PC-9 (cell line): Measurements from ENCODE around the gene TMEM59L. TPM values are rescaled to one million over a fixed set of nuclear protein-coding genes. Genes with fewer than 3 reads are reported as not detected.

ENCODE experiments used
- BruUV-seq: library from RNA; stranded (reverse); fragments of 400-500 nt; replicated peaks from 2 replicates; lab custom pipeline; 2021; lab: Mats Ljungman, UMichigan
- CTCF ChIA-PET: fragments of 300-600 bp; sonication (Branson Sonifier 250); formaldehyde crosslinking; loops from one replicate; lab custom pipeline; 2022; ENCODE audit warnings: antibody characterized with exemption; lab: Charles Lee
- POLR2A ChIA-PET: fragments of 300-600 bp; sonication (Branson Sonifier 250); formaldehyde crosslinking; loops from one replicate; lab custom pipeline; 2022; ENCODE audit warnings: antibody characterized with exemption; ENCODE audit not compliant: unreplicated experiment; lab: Charles Lee
- DNase-seq, 2 experiments: peaks; one replicate each; pipeline versions ENCODE4 v3.0.0 to v3.0.0-alpha.2; 2015 to 2022; ENCODE audit warnings: mixed read lengths in 1 of 2
- H2AFZ ChIP-seq: fragments of 200-600 bp; sonication (generic); 2 replicates; pipeline ENCODE4 v1.8.1; 2017; ENCODE audit warnings: antibody characterized with exemption
- H3F3A ChIP-seq: fragments of 200-600 bp; sonication (generic); 2 replicates; pipeline ENCODE4 v1.8.1; 2017; ENCODE audit warnings: antibody characterized with exemption, mild to moderate bottlenecking, low read depth; ENCODE audit not compliant: insufficient read depth
- H3K27ac ChIP-seq: fragments of 200-600 bp; sonication (generic); 2 replicates; pipeline ENCODE4 v1.6.1; 2016; ENCODE audit warnings: mixed run types
- H3K27me3 ChIP-seq: fragments of 200-600 bp; sonication (generic); 2 replicates; pipeline ENCODE4 v1.6.1; 2016; ENCODE audit warnings: low read depth, mixed run types; ENCODE audit not compliant: insufficient read depth
- H3K36me3 ChIP-seq: fragments of 200-600 bp; sonication (generic); 2 replicates; pipeline ENCODE4 v1.6.1; 2016; ENCODE audit warnings: low read depth, mixed run types
- H3K4me1 ChIP-seq: fragments of 200-600 bp; sonication (generic); replicated peaks from 2 replicates; pipeline ENCODE4 v1.6.1; 2016; ENCODE audit warnings: mixed run types; ENCODE audit not compliant: insufficient read depth
- H3K4me2 ChIP-seq: fragments of 200-600 bp; sonication (generic); 2 replicates; pipeline ENCODE4 v1.6.1; 2017; ENCODE audit warnings: mixed run types
- H3K4me3 ChIP-seq: fragments of 200-600 bp; sonication (generic); 2 replicates; pipeline ENCODE4 v1.6.1; 2016; ENCODE audit warnings: mixed run types
- H3K79me2 ChIP-seq: fragments of 200-600 bp; sonication (generic); 2 replicates; pipeline ENCODE4 v1.6.1; 2017; ENCODE audit warnings: low read depth, mixed run types
- H3K9me2 ChIP-seq: fragments of 200-600 bp; sonication (generic); 2 replicates; pipeline ENCODE4 v1.8.1; 2017; ENCODE audit warnings: mild to moderate bottlenecking; ENCODE audit not compliant: insufficient read depth
- H3K9me3 ChIP-seq: fragments of 200-600 bp; sonication (generic); 2 replicates; pipeline ENCODE4 v1.8.1; 2016; ENCODE audit warnings: low read depth; ENCODE audit not compliant: insufficient read depth
- H4K20me1 ChIP-seq: fragments of 200-600 bp; sonication (generic); 2 replicates; pipeline ENCODE4 v1.8.1; 2017; ENCODE audit not compliant: insufficient read depth
- EZH2 ChIP-seq: fragments of 200-600 bp; sonication (generic); IDR thresholded peaks from 2 replicates; pipeline ENCODE4 v1.8.0; 2017; ENCODE audit warnings: antibody characterized with exemption, low read depth
- intact Hi-C: fragments of 100-400 bp; cut with micrococcal nuclease; formaldehyde crosslinking; loops from one replicate; pipeline ENCODE4 v1.10.0; 2022; ENCODE audit not compliant: unreplicated experiment
- total RNA-seq: library from RNA; stranded (reverse); gene quantifications from 2 replicates; pipeline ENCODE4 v1.2.3, GENCODE V29; 2021
- TF ChIP-seq, protein P1 (sequence below): fragments of 200-600 bp; sonication (generic); conservative IDR thresholded peaks from 2 replicates; pipeline ENCODE4 v1.6.1; 2017; ENCODE audit warnings: mixed run types, antibody characterized with exemption, mild to moderate bottlenecking, moderate library complexity

TMEM59L gene
- total RNA-seq, 1 experiment from 2014 or later = 0.65 TPM

DNA sequence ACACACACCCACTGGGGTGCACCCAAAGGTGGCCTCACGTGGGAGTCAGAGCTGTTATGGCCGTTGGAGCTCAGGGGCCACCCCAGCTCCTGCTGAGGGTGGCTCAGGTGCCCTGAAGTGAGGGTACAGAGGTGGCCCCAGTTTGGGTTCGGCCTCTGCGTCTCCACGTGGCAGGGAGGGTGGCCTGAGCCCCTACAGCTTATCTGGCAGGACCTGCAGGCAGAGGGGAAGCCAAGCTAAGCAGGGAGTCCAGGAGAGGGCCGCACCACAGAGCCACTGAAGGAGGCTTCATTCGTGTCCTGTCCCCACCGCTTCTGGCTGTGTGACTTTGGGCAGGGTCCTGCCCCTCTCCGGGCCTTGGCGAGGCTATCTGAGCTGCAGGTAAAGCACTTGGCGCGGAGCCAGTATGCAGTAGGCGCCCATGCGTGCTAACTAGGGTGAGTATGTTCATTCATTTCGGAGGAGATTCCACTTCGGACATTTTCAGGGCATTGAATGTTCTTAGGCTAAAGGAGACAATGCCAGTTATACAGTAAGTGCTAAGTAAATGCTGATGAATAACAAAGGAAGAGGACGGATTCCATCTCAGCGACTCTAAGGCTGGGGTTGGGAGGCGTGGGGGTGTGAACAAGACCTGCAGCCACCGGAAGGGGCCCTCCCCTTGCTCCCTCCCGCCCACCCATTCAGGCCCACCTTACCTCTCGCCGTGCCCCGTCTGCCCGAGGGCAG, 19.1 kb upstream of the TMEM59L start:
- Histone ChIP-seq H3K9me3 (no peaks in the 10 kb centered on the region), H2AFZ (no peak overlapping the region), H3K79me2 (peaks cover 14% of the 10 kb centered on the region; the same call in 1 of the 2 replicates), H3F3A (peaks cover 49% of the 10 kb centered on the region; the same call in 1 of the 2 replicates), H4K20me1 (no peaks in the 10 kb centered on the region), H3K9me2 (no peaks in the 10 kb centered on the region), H3K4me3 (no peak overlapping the region), H3K27ac (no peak overlapping the region), H3K36me3 (no peaks in the 10 kb centered on the region; the same call in 1 of the 2 replicates), H3K4me2 (peak overlapping the region; percentile 80), H3K4me1 (peaks cover 13% of the 10 kb centered on the region; the same call in 1 of the 2 replicates), H3K27me3 (no peaks in the 10 kb centered on the region)
- TF ChIP-seq EZH2 = no peak
- TF ChIP-seq, protein P1, sequence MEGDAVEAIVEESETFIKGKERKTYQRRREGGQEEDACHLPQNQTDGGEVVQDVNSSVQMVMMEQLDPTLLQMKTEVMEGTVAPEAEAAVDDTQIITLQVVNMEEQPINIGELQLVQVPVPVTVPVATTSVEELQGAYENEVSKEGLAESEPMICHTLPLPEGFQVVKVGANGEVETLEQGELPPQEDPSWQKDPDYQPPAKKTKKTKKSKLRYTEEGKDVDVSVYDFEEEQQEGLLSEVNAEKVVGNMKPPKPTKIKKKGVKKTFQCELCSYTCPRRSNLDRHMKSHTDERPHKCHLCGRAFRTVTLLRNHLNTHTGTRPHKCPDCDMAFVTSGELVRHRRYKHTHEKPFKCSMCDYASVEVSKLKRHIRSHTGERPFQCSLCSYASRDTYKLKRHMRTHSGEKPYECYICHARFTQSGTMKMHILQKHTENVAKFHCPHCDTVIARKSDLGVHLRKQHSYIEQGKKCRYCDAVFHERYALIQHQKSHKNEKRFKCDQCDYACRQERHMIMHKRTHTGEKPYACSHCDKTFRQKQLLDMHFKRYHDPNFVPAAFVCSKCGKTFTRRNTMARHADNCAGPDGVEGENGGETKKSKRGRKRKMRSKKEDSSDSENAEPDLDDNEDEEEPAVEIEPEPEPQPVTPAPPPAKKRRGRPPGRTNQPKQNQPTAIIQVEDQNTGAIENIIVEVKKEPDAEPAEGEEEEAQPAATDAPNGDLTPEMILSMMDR = no peak
- BruUV-seq = no TSS peak
- ChIA-PET CTCF (interaction anchor here (0.8 to 1.6 kb wide), 2 partner anchors 86 to 254 kb away, joined by 3 to 6 read pairs; no protein-coding TSS in a partner anchor), POLR2A (interaction anchor here (0.6 kb wide), 1 partner anchor 17 kb away, joined by 7 read pairs; no protein-coding TSS in a partner anchor)
- intact Hi-C loops = loop anchor here (5.0 kb wide), 1 partner anchor 254 kb away; no protein-coding TSS in a partner anchor
- DNase-seq = no peak

DNA sequence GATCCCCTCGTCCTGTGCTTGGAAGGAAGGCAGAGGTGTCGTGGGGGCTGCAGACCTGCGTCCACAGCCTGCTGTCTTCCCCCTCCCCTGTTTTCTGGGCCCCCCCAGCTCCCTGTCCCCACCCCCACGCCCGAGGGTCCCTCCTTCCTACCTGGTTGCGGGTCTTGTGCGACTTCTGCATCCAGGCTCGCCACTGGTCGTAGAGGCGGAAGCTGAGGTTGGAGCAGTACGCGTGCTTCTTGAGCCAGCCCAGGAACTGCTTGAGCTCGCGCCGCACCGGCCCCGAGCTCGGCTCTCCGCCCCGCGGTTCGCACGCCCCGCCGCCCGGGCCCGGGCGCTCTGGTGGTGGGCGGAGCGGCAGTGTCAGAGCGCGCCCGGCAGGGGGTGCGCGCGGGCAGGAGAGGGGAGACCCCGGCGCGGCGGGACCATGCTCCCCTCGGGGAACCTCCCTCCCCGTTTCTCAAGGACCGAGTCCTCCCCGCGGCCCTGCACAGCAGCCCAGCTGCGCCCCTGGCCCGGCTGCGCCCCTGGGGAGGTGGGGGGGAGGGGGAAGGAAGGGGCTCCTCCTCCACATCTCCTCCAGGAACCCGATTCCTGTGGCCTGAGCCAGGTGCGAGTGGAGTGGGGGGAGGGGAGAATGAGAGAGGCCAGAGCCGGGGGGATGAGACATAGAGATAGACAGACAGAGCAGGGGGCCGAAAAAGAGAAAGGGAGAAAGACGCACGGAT, 18.4 kb upstream of the TMEM59L start:
- Histone ChIP-seq H2AFZ (peak overlapping the region; percentile 61), H3K9me3 (no peaks in the 10 kb centered on the region), H3K4me1 (peaks cover 13% of the 10 kb centered on the region; the same call in 1 of the 2 replicates), H3K27ac (no peak overlapping the region), H4K20me1 (no peaks in the 10 kb centered on the region), H3K4me2 (peak overlapping the region; percentile 80), H3K27me3 (no peaks in the 10 kb centered on the region), H3K36me3 (no peaks in the 10 kb centered on the region; the same call in 1 of the 2 replicates), H3K9me2 (no peaks in the 10 kb centered on the region), H3F3A (peaks cover 49% of the 10 kb centered on the region; the same call in 1 of the 2 replicates), H3K4me3 (peak overlapping the region; percentile 54; the same call in 1 of the 2 replicates), H3K79me2 (peaks cover 14% of the 10 kb centered on the region; the same call in 1 of the 2 replicates)
- ChIA-PET POLR2A (interaction anchor here (0.6 kb wide), 1 partner anchor 16 kb away, joined by 7 read pairs; no protein-coding TSS in a partner anchor), CTCF (interaction anchor here (0.6 to 1.6 kb wide), 4 partner anchors 87 to 344 kb away, joined by 3 to 6 read pairs (median 5); no protein-coding TSS in a partner anchor)
- BruUV-seq = no TSS peak
- intact Hi-C loops = loop anchor here (5.0 kb wide), 1 partner anchor 253 kb away; no protein-coding TSS in a partner anchor
- TF ChIP-seq EZH2 = no peak
- TF ChIP-seq, protein P1 = peak; percentile 88
- DNase-seq = peak; percentile 54 to 71
